NB4 (cell line): ENCODE results near the gene ZDHHC7.

ENCODE experiments used
- CTCF ChIP-seq: IDR thresholded peaks from one replicate; pipeline ENCODE4 v1.5.1; 2012; ENCODE audit warnings: low read depth, low read length
- MAX ChIP-seq: IDR thresholded peaks from 2 replicates; pipeline ENCODE4 v1.6.1; 2011; ENCODE audit warnings: low read depth, low read length
- MYC ChIP-seq: IDR thresholded peaks from 2 replicates; pipeline ENCODE4 v1.6.1; 2011; ENCODE audit warnings: low read depth, low read length

- TF ChIP-seq CTCF: no peak
- TF ChIP-seq MAX: no peak
- TF ChIP-seq MYC: no peak
Measured at GRCh38 chr16:85006639-85007038, 4.7 kb downstream of the ZDHHC7 start.
